CD4-positive, alpha-beta T cell treated with Interleukin-6 for 4 hours (primary cell): ENCODE measurements around the gene CGREF1.

Experiments
- DNase-seq: peaks from one replicate; pipeline ENCODE4 v3.0.0-alpha.2; 2020; ENCODE audit warnings: mixed read lengths

CGREF1 gene

GRCh38 chr2:27118525-27119329 lies at the start of gene CGREF1:
CGREF1 (minus strand) TSS chr2:27119128; CDS start chr2:27104366, 14,762 bp downstream.
- peak; percentile 14 for DNase-seq

GRCh38 chr2:27164960-27165763 lies 46.2 kb upstream of the CGREF1 start:
- no peak for DNase-seq

- no peak for DNase-seq
Measured at GRCh38 chr2:27162151-27163121, 43.5 kb upstream of the CGREF1 start.

- DNase-seq = no peak
Measured at GRCh38 chr2:27160191-27160590, 41.3 kb upstream of the CGREF1 start.

- no peak for DNase-seq
Measured at GRCh38 chr2:27159271-27159670, 40.3 kb upstream of the CGREF1 start.

- DNase-seq = no peak
Measured at GRCh38 chr2:27158468-27158867, 39.5 kb upstream of the CGREF1 start.

GRCh38 chr2:27155069-27155520 lies 36.2 kb upstream of the CGREF1 start:
- no peak for DNase-seq

- DNase-seq = no peak
Measured at GRCh38 chr2:27154488-27154887, 35.6 kb upstream of the CGREF1 start.

GRCh38 chr2:27152796-27153464 lies 34.0 kb upstream of the CGREF1 start:
- DNase-seq = no peak

GRCh38 chr2:27152102-27152795 lies 33.3 kb upstream of the CGREF1 start:
- no peak for DNase-seq

- DNase-seq = no peak
Measured at GRCh38 chr2:27150639-27151230, 31.8 kb upstream of the CGREF1 start.

GRCh38 chr2:27149570-27150405 lies 30.9 kb upstream of the CGREF1 start:
- no peak for DNase-seq

- DNase-seq = no peak
Measured at GRCh38 chr2:27148801-27149439, 30.0 kb upstream of the CGREF1 start, which contains the start of gene TCF23. TCF23 (plus strand) TSS chr2:27149004; CDS start chr2:27149134, 130 bp downstream.

GRCh38 chr2:27147935-27148334 lies 29.0 kb upstream of the CGREF1 start:
- DNase-seq = no peak

- DNase-seq = no peak
Measured at GRCh38 chr2:27145682-27146081, 26.8 kb upstream of the CGREF1 start.

- no peak for DNase-seq
Measured at GRCh38 chr2:27143285-27143684, 24.4 kb upstream of the CGREF1 start.

GRCh38 chr2:27139310-27139709 lies 20.4 kb upstream of the CGREF1 start, which contains the start of gene PRR30:
PRR30 (minus strand) TSS chr2:27139410; CDS start chr2:27138329, 1,081 bp downstream.
- no peak for DNase-seq

GRCh38 chr2:27138111-27138510 lies 19.2 kb upstream of the CGREF1 start:
- no peak for DNase-seq

GRCh38 chr2:27137322-27137935 lies 18.5 kb upstream of the CGREF1 start:
- DNase-seq = no peak
